Stimulated activated memory B cell treated with anti-CD40 and anti-IgM and Interleukin-4, amounts not matched to agents 10 μg/mL and 1 μg/mL and 100 μg/mL, for 72 hours (primary cell): ENCODE measurements around the gene PCSK7.
"Not testable (repeated sequence)": the region's sequence is repeated elsewhere in the genome, so short reads cannot be mapped to it uniquely, and the experiment has no call there.

Source experiments
- ATAC-seq: fragments of 150-1000 bp; cut with Tn5 transposase; 2 replicates; pipeline ENCODE4 v1.10.0; 2021
- H3K27ac Mint-ChIP-seq: one replicate; pipeline ENCODE4 v1.8.0; 2022; ENCODE audit warnings: mild to moderate bottlenecking, mixed read lengths
- H3K27me3 Mint-ChIP-seq: one replicate; pipeline ENCODE4 v1.8.0; 2022; ENCODE audit warnings: mixed read lengths
- H3K36me3 Mint-ChIP-seq: one replicate; pipeline ENCODE4 v1.8.0; 2022; ENCODE audit warnings: mixed read lengths
- H3K4me1 Mint-ChIP-seq: one replicate; pipeline ENCODE4 v1.8.0; 2022; ENCODE audit warnings: mixed read lengths
- H3K4me3 Mint-ChIP-seq: one replicate; pipeline ENCODE4 v1.8.0; 2022; ENCODE audit warnings: mild to moderate bottlenecking, moderate library complexity, mixed read lengths
- H3K9me3 Mint-ChIP-seq: one replicate; pipeline ENCODE4 v1.8.0; 2022; ENCODE audit warnings: mixed read lengths

PCSK7 gene

DNA sequence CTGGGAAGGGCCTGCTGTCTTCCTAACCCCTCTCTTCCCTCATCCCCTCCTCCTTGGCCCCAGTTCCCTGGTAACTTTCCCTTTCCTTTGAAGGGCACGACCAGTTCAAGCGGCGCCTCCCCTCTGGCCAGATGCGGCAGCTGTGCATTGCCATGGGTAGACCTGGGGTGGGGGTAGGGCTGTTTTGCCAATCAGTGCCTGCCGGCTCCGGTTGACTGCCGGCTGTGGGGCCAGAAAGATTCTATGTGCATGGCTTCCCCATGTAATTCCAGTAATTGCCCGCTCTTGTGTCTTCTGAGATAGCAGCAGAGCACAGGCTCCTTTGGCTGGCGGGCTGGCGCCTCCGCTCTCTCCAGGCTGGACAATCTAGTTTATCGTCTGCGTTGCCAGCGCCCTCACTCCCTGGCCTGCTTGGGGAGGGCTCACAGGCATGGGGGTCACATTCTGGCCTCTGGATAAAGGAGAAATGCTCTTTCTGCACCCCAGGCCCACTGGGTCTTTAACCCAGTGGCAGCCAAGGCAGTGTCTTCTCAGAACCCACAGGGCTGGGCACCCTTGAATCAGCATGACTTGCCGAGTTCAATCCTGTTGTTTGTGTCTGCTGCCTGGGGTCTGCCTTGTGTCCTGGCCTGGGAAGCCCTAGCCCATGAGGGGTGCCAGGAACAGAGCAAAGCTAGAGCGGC lies 43.9 kb downstream of the PCSK7 start:
- no peaks in the 10 kb centered on the region for H3K9me3 Mint-ChIP-seq
- peaks cover 76% of the 10 kb centered on the region for H3K36me3 Mint-ChIP-seq
- H3K4me1 Mint-ChIP-seq = peaks cover 75% of the 10 kb centered on the region
- no peaks in the 10 kb centered on the region for H3K27me3 Mint-ChIP-seq
- H3K27ac Mint-ChIP-seq = peak overlapping the region; percentile 87
- no peak for ATAC-seq
- H3K4me3 Mint-ChIP-seq = no peak overlapping the region

DNA sequence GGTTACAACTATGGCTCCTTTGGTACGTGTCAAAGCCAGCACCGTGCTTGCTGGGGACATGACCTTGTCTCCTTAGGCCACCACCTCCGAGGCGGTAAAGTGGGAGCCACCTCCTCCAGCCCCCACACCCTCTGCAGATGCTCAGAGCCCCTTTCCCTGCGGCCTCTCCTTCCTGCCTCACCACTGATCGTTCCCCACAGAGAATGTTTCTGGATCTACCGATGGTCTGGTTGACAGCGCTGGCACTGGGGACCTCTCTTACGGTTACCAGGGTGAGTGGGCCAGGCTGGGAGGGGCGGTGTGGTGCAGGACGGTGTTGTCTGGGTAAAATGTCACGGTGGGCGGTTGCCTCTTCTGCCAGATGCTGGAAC lies 44.5 kb downstream of the PCSK7 start:
- Mint-ChIP-seq H3K4me3 (peak overlapping the region; percentile 46), H3K27ac (peak overlapping the region; percentile 87), H3K36me3 (peaks cover 76% of the 10 kb centered on the region), H3K4me1 (peaks cover 75% of the 10 kb centered on the region), H3K9me3 (no peaks in the 10 kb centered on the region), H3K27me3 (no peaks in the 10 kb centered on the region)
- no peak for ATAC-seq

DNA sequence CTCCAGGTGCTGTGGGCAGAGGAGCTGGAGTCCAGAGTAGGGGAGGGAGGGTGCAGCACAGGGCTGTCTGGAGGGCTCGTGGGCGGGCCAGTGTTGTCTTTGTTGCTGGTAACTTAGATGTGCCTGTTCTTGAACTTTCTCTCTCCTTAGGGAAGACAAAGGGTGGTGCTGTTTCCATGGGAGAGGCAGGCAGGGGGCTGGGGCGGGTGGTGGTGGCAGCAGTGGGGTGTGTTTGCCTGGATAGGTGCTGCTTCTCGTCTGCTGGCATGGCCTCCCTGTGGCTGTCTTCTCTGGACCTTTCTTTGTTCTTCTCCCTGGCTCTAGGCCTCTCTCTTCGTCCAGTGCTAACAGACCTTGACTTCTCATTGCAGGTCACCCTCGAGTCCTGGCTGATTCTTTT lies 44.9 kb downstream of the PCSK7 start:
- H3K27me3 Mint-ChIP-seq = no peaks in the 10 kb centered on the region
- peaks cover 73% of the 10 kb centered on the region for H3K36me3 Mint-ChIP-seq
- peak overlapping the region; percentile 87 for H3K27ac Mint-ChIP-seq
- H3K4me1 Mint-ChIP-seq = peaks cover 73% of the 10 kb centered on the region
- no peaks in the 10 kb centered on the region for H3K9me3 Mint-ChIP-seq
- H3K4me3 Mint-ChIP-seq = peak overlapping the region; percentile 46
- no peak for ATAC-seq

DNA sequence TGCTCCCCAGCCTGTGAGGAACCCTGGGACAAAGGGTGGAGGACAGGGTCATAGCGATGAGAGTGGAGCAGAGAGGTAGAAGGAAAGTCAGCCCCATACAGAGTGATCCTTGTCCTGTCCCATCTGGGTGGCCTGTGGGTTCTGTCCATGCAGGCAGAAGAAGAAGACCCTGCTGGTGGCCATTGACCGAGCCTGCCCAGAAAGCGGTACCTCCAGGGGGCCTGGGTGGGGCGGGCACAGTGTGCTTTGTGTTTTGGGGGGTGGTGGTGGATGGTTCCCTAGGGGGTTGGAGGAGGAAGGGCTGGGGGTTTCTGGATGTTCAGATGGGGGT lies 45.5 kb downstream of the PCSK7 start:
- Mint-ChIP-seq H3K9me3 (no peaks in the 10 kb centered on the region), H3K4me1 (peaks cover 75% of the 10 kb centered on the region), H3K36me3 (peaks cover 74% of the 10 kb centered on the region), H3K27ac (peak overlapping the region; percentile 87), H3K4me3 (peak overlapping the region; percentile 50), H3K27me3 (no peaks in the 10 kb centered on the region)
- no peak for ATAC-seq

DNA sequence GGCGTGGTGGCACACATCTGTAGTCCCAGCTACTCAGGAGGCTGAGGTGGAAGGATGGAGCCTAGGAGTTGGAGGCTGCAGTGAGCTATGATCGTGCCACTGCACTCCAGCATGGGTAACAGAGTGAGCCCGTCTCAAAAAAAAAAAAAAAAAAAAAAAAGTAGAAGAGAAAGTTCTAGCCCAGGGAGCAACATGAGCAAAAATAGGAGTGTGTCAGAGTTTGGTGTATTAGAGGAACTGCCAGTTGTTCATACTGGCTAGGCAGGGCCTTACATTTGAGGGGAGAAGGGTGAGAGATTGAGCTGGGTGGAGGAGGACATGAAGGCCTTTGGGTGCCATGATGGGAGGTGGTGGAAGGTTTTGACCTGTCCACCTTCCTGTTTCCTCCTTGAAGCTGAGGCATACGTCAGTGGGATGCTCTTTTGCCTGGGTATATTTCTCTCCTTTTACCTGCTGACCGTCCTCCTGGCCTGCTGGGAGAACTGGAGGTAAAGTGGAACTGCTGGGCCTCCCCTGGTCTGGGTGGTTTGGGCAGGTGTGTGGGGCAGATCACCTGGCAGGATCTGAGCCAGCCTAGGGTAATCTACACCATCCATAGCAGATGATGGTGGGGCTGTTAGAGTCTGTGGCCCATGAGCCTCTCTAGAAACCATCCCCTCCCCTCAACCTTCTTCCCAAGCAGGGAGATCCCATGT lies 46.0 kb downstream of the PCSK7 start:
- Mint-ChIP-seq H3K36me3 (peaks cover 76% of the 10 kb centered on the region), H3K27me3 (no peaks in the 10 kb centered on the region), H3K4me3 (peak overlapping the region; percentile 50), H3K4me1 (peaks cover 80% of the 10 kb centered on the region), H3K9me3 (no peaks in the 10 kb centered on the region), H3K27ac (peak overlapping the region; percentile 87)
- ATAC-seq = peak; percentile 64

DNA sequence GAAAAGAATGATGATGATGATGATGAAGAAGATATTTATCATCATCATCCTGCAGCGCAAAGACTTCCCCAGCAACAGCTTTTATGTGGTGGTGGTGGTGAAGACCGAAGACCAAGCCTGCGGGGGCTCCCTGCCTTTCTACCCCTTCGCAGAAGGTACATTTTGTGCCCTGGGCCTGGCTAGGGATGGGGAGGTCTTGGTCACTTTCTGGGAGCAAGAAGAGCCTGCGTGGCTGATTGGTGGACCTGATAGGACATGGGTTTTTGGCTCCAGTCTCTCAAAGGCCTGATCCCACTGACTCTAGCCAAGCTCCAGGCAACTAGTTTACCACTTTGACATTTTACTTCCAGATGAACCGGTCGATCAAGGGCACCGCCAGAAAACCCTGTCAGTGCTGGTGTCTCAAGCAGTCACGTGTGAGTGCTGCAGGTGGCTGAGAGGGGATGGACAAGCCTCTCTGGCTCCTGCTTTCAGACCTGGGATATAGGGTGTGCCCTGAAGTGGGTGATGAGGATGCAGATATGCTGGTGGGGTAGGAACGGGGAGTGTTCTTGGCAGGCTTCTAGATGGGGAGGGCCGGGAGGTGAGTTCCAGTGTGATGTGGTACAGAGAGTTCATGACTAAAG lies 48.0 kb downstream of the PCSK7 start:
- Mint-ChIP-seq H3K4me3 (no peak overlapping the region), H3K4me1 (peaks cover 78% of the 10 kb centered on the region), H3K27me3 (no peaks in the 10 kb centered on the region), H3K9me3 (no peaks in the 10 kb centered on the region), H3K36me3 (peaks cover 57% of the 10 kb centered on the region), H3K27ac (peak overlapping the region; percentile 87)
- ATAC-seq = no peak

DNA sequence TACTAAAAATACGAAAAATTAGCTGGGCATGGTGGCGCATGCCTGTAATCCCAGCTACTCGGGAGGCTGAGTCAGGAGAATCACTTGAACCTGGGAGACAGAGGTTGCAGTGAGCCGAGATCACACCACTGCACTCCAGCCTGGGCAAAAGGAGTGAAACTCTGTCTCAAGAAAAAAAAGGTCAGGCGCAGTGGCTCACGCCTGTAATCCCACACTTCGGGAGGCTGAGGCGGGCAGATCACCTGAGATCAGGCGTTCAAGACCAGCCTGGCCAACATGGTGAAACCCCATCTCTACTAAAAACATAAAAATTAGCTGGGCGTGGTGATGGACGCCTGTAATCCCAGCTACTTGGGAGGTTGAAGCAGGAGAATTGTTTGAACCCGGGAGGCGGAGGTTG lies 48.7 kb downstream of the PCSK7 start:
- not testable (repeated sequence) for H3K4me3 Mint-ChIP-seq, ATAC-seq, H3K9me3 Mint-ChIP-seq, H3K27me3 Mint-ChIP-seq
- Mint-ChIP-seq H3K36me3 (peaks cover 50% of the 10 kb centered on the region), H3K27ac (peak overlapping the region; percentile 87), H3K4me1 (peaks cover 74% of the 10 kb centered on the region)

DNA sequence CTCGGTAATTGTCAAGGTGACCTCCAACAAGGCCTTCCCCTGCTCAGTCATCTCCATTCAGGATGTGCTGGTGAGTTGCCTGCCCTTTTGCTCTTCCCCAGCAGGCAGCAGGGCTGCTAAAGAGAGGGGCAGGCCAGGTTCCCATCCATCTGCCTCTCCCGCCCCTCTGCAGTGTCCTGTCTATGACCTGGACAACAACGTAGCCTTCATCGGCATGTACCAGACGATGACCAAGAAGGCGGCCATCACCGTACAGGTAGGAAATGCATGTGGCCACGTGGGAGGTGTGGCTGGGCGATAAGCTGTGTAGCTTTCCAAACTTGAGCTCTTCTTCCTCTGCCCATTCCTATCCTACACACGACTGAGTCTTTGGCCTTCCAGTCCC lies 49.3 kb downstream of the PCSK7 start:
- no peak overlapping the region for H3K4me3 Mint-ChIP-seq
- no peak overlapping the region for H3K27ac Mint-ChIP-seq
- H3K27me3 Mint-ChIP-seq = no peaks in the 10 kb centered on the region
- no peaks in the 10 kb centered on the region for H3K9me3 Mint-ChIP-seq
- H3K4me1 Mint-ChIP-seq = peaks cover 72% of the 10 kb centered on the region
- H3K36me3 Mint-ChIP-seq = peaks cover 44% of the 10 kb centered on the region
- no peak for ATAC-seq

DNA sequence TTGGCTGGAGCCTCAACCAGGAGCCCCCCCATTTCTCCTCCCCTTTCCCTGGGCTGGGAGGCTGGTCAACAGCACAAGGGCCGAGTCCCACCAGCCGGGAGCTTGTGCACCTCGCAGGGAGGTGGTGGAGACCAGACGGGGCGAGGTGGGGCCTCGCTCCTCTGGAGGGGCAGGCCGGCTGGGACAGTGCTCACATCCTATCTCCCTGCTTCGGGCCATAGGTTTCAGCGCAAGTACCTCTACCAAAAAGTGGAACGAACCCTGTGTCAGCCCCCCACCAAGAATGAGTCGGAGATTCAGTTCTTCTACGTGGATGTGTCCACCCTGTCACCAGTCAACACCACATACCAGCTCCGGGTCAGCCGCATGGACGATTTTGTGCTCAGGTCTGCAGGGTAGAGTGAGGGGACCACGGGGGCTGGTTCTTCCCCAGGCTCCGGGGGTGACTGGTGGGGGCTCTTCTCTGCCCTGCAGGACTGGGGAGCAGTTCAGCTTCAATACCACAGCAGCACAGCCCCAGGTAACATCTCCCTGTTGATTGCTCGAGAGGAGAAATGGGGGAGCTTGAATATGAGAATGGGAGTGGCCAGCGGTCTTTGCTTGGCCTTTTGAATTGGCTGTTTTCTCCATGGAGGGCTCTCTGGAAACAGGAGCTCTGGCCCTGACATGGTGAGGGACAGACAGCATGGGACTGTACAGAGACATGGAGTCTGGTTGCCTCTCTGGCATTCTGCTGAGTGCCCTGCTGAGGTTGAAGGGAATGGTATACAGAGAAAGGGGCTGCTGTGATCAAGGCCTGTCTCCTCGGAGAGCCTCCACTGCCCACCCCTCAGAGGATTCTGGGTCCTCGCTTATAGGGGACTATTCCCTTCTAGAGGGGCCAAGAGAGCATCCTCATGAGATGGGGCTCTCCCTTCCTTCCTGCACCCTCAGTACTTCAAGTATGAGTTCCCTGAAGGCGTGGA lies 50.0 kb downstream of the PCSK7 start:
- H3K36me3 Mint-ChIP-seq = peaks cover 37% of the 10 kb centered on the region
- H3K27me3 Mint-ChIP-seq = no peaks in the 10 kb centered on the region
- H3K27ac Mint-ChIP-seq = peak overlapping the region; percentile 87
- peaks cover 66% of the 10 kb centered on the region for H3K4me1 Mint-ChIP-seq
- no peaks in the 10 kb centered on the region for H3K9me3 Mint-ChIP-seq
- ATAC-seq = no peak
- H3K4me3 Mint-ChIP-seq = no peak overlapping the region

DNA sequence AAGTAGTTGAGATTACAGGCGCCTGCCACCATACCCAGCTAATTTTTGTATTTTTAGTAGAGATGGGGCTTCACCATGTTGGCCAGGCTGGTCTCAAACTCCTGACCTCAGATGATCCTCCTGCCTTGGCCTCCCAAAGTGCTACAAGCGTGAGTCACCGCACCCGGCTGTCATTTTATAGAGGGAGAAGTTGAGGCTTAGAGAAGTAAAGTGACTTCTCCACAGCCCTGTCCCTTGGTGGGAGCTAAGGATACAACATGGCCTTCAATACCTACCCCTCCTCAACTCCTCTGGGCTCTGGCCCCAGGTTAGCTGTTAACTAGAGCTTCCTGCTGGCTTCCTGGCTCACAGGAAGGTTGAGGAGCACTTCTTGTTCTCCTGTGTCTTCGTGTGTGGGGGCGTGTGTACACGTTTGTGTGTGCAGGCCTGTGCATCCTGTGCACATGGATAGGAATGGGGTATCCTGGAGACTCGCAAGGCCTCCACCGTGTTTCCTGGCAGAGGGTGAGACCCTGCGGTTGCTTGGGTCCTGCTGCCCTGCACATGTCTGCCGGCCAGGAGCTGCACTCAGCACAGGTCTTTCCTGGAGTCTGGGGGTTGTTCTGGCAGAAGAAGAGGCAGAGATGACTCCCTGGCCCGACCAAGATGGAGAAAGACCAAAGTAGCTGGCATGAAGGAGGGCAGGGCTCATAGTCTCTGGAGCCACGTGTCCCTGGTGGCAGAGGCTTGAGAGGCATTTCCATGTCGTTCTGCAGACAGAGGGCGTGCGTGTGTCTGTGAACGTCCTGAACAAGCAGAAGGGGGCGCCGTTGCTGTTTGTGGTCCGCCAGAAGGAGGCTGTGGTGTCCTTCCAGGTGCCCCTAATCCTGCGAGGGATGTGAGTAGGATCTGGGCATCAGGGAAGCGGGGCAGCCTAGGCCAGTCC lies 51.0 kb downstream of the PCSK7 start:
- Mint-ChIP-seq H3K4me1 (peaks cover 56% of the 10 kb centered on the region), H3K36me3 (peaks cover 28% of the 10 kb centered on the region), H3K27me3 (no peaks in the 10 kb centered on the region), H3K4me3 (peak overlapping the region; percentile 92), H3K9me3 (no peaks in the 10 kb centered on the region), H3K27ac (peak overlapping the region; percentile 87)
- ATAC-seq = peak; percentile 35

DNA sequence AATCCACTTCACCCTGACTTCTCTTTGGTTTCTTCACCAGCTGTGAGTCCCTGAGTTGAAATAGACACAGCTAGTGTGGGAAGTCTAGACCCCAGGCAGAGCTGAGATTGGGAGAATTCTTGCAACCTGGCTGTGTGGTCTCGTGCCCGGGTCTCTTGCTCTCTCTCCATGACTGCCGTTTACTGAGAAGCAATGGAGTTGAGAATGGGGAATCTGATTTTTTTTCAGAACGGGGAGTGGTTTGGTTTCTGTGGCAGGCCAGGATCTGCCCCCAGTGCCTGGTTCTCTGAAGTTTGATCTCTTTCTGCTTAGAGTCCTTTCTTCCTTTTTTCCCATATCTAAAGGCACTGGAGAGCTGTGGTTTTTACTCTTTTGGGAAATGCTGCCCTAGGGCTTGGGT lies 51.9 kb downstream of the PCSK7 start:
- Mint-ChIP-seq H3K4me1 (peaks cover 47% of the 10 kb centered on the region), H3K27ac (peak overlapping the region; percentile 87), H3K4me3 (peak overlapping the region; percentile 92), H3K27me3 (no peaks in the 10 kb centered on the region), H3K9me3 (no peaks in the 10 kb centered on the region), H3K36me3 (peaks cover 28% of the 10 kb centered on the region)
- ATAC-seq = no peak

DNA sequence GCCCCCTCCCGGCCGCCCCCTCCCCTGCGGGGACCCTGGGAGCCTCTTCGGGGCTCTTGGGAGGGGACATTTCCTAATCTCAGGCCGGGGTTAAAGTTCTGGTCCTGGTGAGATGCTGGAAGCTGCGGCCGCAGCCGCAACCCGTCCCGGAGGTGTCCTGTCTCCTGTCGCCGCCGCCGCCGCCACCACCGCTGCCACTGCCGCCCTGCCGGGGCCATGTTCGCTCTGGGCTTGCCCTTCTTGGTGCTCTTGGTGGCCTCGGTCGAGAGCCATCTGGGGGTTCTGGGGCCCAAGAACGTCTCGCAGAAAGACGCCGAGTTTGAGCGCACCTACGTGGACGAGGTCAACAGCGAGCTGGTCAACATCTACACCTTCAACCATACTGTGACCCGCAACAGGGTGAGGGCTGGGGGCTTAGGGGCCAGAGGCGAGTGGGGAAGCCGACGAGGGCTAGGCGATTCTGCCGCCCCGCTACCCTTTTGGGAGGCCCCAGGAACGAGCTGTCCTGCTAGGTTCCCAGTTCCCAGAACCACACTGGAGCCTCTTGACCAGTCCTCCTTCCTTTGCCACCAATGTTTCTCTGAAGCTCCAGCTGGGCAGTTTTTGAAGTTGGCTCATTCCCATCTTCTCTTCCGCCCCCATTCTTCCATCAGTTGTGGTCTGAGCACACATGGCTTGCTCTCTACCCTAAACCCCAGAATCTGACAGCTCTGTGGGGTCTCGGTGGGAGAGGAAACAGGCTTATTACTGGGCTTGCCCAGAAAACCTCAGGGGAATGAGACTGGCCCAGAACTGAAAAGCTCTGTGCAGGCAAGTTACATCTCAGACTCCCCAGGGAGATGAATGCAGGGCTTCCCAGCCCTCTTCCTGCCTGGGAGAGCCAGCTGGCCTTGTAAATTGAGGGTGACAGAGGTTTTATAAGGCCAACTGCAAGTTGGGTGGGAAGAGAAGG lies 52.5 kb downstream of the PCSK7 start:
- Mint-ChIP-seq H3K27ac (peak overlapping the region; percentile 87), H3K4me3 (peak overlapping the region; percentile 92), H3K4me1 (peaks cover 46% of the 10 kb centered on the region), H3K36me3 (peaks cover 27% of the 10 kb centered on the region), H3K27me3 (no peaks in the 10 kb centered on the region), H3K9me3 (no peaks in the 10 kb centered on the region)
- ATAC-seq = peak; percentile 73

DNA sequence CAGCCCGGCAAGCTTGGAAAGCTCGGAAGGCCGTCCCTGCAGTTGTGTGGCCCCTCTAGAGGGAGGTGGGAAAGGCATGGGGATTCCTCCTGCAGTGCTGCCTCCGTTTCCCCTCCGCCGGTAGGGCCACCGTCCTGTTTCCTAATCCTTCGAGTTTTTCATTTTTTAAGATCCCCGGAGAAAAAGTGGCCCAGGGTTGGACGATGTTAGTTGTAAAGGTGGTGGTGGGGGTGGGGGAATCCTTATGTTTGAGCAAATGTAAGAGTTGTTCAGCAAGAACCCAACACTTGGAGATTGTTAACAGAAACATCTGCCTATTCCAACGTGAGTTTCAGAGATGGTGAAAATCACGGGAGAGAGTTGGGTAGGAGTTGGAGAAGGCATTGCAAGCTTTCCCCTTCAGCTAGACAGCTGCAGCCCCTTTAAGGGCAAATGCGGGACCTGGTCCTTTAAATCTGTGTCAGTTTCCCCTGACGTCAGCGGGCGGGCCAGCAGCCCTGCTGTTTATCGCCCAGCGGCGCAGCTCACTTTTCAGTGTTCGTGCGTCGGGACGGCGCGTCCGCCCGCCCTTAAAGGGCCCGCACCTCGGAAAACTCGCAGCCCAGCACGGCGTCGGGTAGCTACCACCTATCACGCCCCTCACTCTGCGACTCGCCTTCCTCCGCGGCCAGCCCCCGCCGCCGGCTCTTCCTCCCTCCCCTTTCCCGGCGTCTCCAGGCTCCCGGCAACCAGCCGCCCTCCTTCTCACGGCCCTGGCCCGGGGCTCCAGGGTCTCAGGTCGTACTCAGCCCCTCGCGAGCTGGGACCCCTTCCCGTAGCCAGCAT lies 53.5 kb downstream of the PCSK7 start, which contains the start of gene SIDT2:
TSS of gene SIDT2 (plus strand) at position 534 of the 825 bp plus-strand sequence. CDS start 521 bp downstream, outside the sequence.
- H3K27ac Mint-ChIP-seq = peak within 1 kb of the TSS; percentile 87

More for the DNA sequence above, 53.5 kb downstream of the PCSK7 start, which contains the start of gene SIDT2:
- ATAC-seq = peak; percentile 98
- Mint-ChIP-seq H3K4me3 (peak within 1 kb of the TSS; percentile 92), H3K9me3 (no peaks in the 10 kb centered on the region), H3K27me3 (no peaks in the 10 kb centered on the region), H3K4me1 (peaks cover 39% of the 10 kb centered on the region), H3K36me3 (peaks cover 18% of the 10 kb centered on the region)
